Left lung (tissue), 10 donors: Measurements from ENCODE around the gene HMGCS2. TPM values are rescaled to one million over a fixed set of nuclear protein-coding genes. Genes with fewer than 3 reads are reported as not detected.

Experiments
- ATAC-seq: fragments of 200-7000 bp; cut with Tn5 transposase; one replicate; pipeline ENCODE4 v1.9.1; 2020; ENCODE audit warnings: moderate library complexity
- DNase-seq, 4 donors: peaks; one replicate each; pipeline ENCODE4 v3.0.0-alpha.2; 2013 to 2020
- H3K27ac ChIP-seq, 2 donors: fragments of 200-600 bp; sonication (generic) in 1 of 2; one replicate each; pipeline versions ENCODE4 v1.5.0 to v1.8.0; 2020 to 2021
- H3K27me3 ChIP-seq, 2 donors: fragments of 200-600 bp; sonication (generic) in 1 of 2; one replicate each; pipeline versions ENCODE4 v1.5.0 to v1.8.0; 2020 to 2021
- H3K36me3 ChIP-seq, 2 donors: fragments of 200-600 bp; sonication (generic) in 1 of 2; one replicate each; pipeline versions ENCODE4 v1.5.0 to v1.8.0; 2020 to 2021
- H3K4me1 ChIP-seq, 2 donors: fragments of 200-600 bp; one replicate each; pipeline ENCODE4 v1.8.0; 2021
- H3K4me3 ChIP-seq, 2 donors: fragments of 200-600 bp; sonication (generic) in 1 of 2; one replicate each; pipeline versions ENCODE4 v1.5.0 to v1.8.0; 2020 to 2021; ENCODE audit warnings: mild to moderate bottlenecking in 1 of 2
- H3K9me3 ChIP-seq, 2 donors: fragments of 200-600 bp; sonication (generic) in 1 of 2; one replicate each; pipeline versions ENCODE4 v1.5.0 to v1.8.0; 2020 to 2021
- CTCF ChIP-seq, 2 donors: fragments of 200-600 bp; sonication (generic) in 1 of 2; IDR thresholded peaks; one replicate each; pipeline versions ENCODE4 v1.5.0 to v1.8.0; 2021; ENCODE audit warnings: antibody characterized with exemption in 2 of 2
- intact Hi-C, 2 donors: fragments of 100-400 bp; cut with DNase I; formaldehyde crosslinking; loops; one replicate each; pipeline versions ENCODE4 v1.11.2 to v1.14.2; 2022
- polyA plus RNA-seq, 6 donors: library from polyadenylated mRNA; unstranded; fragments of 120-200 nt; gene quantifications; one replicate each; pipeline ENCODE4 v1.2.1, GENCODE V29; 2013; ENCODE audit not compliant: insufficient read length in 6 of 6
- total RNA-seq, 2 donors: library from RNA; stranded (reverse); fragmentation: NEBNext Ultra II Directional; extraction: Animal tissue kit (Norgen Biotek cat#: 25700); gene quantifications; one replicate each; pipeline ENCODE4 v1.2.1, GENCODE V29; 2021
- donor health status: DM: no; HTN: yes; CAD: no.
- donor health status: DM: no; HTN: no; CAD: no.

HMGCS2 gene
- total and polyA plus RNA-seq, 8 donors = 0.26 to 1.2 (median 0.58) TPM; not detected in 1

DNA sequence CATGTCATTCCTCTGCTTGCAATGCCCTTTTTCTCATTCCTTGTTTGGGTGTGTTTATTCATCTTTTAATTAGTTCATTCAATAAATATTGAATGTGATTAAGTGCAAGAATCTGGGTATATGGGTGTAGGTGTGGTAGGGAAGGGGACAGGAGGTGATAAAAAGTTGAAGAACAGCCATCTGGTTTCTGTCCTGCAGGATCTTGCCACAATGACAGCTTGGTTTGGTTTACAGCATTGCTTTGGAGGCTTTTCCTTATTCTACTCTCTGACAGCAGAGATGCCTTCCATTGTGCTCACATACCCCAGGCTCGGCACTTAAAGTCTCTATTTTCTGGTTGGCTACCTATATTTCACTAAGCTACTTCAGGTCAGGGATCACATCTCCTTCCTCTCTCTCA lies 45.6 kb upstream of the HMGCS2 start:
- intact Hi-C loops = no loop called here
- TF ChIP-seq CTCF (IDR thresholded peaks at IDR 0.05) = no peak

DNA sequence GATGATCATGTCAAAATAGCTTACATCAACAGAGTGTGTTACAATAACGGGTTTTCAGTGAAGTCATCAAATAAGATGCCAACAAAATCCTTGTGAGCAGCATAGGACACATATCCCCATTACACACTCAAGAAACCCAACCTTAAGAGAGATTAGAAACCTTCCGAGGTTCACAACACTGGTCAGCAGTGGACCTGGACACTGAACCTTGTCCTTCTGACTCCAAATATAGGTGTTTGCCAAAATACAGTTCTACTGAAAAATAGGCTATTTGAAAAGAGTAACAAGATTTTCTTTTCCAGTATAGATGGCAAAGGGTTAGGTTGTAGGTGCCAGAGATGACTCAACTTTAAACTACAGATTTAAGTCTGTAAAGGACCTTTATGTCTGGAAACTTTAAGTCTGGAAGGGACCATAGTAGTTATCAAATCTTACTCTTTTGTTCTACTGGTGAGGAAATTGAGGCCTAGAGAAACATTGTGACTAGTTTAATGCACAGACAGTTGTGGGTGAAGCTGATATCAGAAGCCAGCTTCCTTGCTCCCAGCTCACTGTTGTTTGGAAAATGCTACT lies 43.4 kb upstream of the HMGCS2 start:
- no peak for TF ChIP-seq CTCF (IDR thresholded peaks at IDR 0.05)
- Histone ChIP-seq H3K9me3 (no peaks in the 10 kb centered on the region), H3K27ac (no peak overlapping the region), H3K4me3 (no peak overlapping the region), H3K27me3 (peaks cover 0 to 10% of the 10 kb centered on the region in 2 donors), H3K36me3 (no peaks in the 10 kb centered on the region), H3K4me1 (no peaks in the 10 kb centered on the region)
- intact Hi-C loops = no loop called here
- ATAC-seq = no peak
- no peak for DNase-seq

More for the DNA sequence above, 45.6 kb upstream of the HMGCS2 start:
- DNase-seq = no peak
- no peak for ATAC-seq
- Histone ChIP-seq H3K27ac (no peak overlapping the region), H3K4me3 (no peak overlapping the region), H3K9me3 (no peaks in the 10 kb centered on the region), H3K36me3 (no peaks in the 10 kb centered on the region), H3K4me1 (no peaks in the 10 kb centered on the region), H3K27me3 (no peaks in the 10 kb centered on the region)

DNA sequence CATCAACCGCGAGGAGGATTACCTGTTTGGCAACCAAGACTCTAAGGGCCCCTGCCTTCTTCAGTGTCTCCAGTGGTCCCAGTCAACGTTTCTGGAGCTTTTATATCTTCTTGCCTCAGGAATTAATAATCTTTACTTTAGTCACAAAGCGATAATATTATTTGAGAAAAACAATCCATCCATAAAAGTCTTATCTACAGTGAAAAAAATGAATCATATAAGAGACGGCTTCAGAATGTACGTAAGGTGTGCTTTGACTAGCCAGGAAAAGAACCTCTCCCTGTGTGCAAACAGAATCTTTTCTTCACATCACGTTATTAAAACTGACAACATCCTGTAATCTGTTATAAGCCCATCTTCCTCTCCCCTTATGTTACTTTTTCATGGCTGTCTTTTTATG lies 42.7 kb upstream of the HMGCS2 start, which contains the start of gene REG4:
TSS of gene REG4 (minus strand) at position 74 of the 400 bp plus-strand sequence. CDS start 2,691 bp downstream, outside the sequence.
- DNase-seq (no peak), ATAC-seq (no peak)
- TF ChIP-seq CTCF (IDR thresholded peaks at IDR 0.05) = no peak
- H3K4me3 ChIP-seq = no peak within 1 kb of the TSS
- no peak within 1 kb of the TSS for H3K27ac ChIP-seq
- intact Hi-C loops = no loop called here
- no peaks in the 10 kb centered on the region for H3K4me1 ChIP-seq
- peaks cover 0 to 10% of the 10 kb centered on the region in 2 donors for H3K27me3 ChIP-seq
- H3K36me3 ChIP-seq = no peaks in the 10 kb centered on the region
- no peaks in the 10 kb centered on the region for H3K9me3 ChIP-seq

DNA sequence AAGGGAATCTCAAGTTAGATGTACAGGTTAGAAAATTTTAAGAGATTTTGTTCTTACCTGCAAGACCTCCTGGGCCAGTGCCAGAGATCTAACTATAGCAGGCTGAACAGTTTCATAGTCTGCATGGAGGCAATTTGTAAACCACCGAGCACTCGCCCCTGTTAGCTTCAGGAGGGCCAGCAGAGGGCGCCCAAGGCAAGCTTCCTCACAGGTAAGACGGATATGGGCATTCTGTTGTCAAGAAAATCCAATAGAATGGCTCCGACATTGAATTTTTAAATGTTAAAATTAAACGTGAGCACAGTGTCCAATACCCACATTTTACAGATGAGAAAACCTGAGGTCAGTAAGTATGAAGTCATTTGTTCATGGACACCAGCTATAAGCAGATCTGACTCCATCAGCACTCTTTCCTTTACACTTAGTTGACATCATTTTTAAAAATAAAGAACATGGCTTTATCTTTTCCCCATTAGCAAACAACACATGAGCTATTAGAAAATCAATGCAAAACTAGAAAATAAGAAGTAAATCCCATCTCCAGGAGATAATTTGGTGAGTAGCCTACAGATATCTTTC lies 40.4 kb upstream of the HMGCS2 start:
- Histone ChIP-seq H3K4me1 (no peaks in the 10 kb centered on the region), H3K9me3 (no peaks in the 10 kb centered on the region), H3K36me3 (no peaks in the 10 kb centered on the region), H3K4me3 (no peak overlapping the region), H3K27ac (no peak overlapping the region), H3K27me3 (peaks cover 0 to 10% of the 10 kb centered on the region in 2 donors)
- TF ChIP-seq CTCF (IDR thresholded peaks at IDR 0.05) = peak; percentile 88 to 91
- DNase-seq (peak; percentile 59 to 89 (median 74)), ATAC-seq (peak; percentile 96)
- intact Hi-C loops = no loop called here

- no peak overlapping the region for H3K27ac ChIP-seq
- DNase-seq (no peak), ATAC-seq (no peak)
- no peaks in the 10 kb centered on the region for H3K4me1 ChIP-seq
- no peak for TF ChIP-seq CTCF (IDR thresholded peaks at IDR 0.05)
- H3K27me3 ChIP-seq = peaks cover 0 to 10% of the 10 kb centered on the region in 2 donors
- H3K4me3 ChIP-seq = no peak overlapping the region
- H3K36me3 ChIP-seq = no peaks in the 10 kb centered on the region
- no peaks in the 10 kb centered on the region for H3K9me3 ChIP-seq
- intact Hi-C loops = no loop called here
Observed at GRCh38 chr1:119808491-119808890, 39.8 kb upstream of the HMGCS2 start.
